ENCODE measurements around the gene LPP. TPM values are rescaled to one million over a fixed set of nuclear protein-coding genes. Genes with fewer than 3 reads are reported as not detected.
"Not testable (repeated sequence)": the region's sequence is repeated elsewhere in the genome, so short reads cannot be mapped to it uniquely, and the experiment has no call there.

The LPP gene
- total and polyA plus RNA-seq, 2 of the 13 experiments (the other 11 are each of a cell fraction or from before 2014, with no cell fraction given) = 19.2 to 29.9 TPM

DNA sequence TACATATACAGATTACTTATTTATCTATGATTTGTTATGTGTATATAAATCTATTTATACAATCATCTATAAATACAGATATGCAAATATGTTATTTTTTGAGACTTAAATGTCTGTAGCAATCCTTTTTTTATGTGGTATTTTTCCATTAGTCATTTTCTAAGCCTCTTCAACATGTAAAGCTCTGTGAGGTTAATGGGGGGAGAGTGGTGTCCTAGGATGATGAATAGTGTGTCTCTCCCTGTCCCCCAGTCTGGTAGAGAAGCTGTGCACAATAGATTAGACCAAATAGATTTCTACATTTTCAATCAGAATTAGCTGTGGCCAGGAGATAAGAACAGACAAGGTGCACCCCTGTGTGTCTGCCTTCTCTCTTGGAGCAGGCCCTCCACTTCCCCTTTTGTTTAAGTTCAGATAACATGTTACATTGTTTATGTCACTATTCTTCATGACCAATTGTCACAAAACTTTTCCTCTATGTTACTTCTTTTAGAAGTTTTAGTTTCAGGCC, 453.9 kb downstream of the LPP start (continued):
- TF ChIP-seq, protein P1, sequence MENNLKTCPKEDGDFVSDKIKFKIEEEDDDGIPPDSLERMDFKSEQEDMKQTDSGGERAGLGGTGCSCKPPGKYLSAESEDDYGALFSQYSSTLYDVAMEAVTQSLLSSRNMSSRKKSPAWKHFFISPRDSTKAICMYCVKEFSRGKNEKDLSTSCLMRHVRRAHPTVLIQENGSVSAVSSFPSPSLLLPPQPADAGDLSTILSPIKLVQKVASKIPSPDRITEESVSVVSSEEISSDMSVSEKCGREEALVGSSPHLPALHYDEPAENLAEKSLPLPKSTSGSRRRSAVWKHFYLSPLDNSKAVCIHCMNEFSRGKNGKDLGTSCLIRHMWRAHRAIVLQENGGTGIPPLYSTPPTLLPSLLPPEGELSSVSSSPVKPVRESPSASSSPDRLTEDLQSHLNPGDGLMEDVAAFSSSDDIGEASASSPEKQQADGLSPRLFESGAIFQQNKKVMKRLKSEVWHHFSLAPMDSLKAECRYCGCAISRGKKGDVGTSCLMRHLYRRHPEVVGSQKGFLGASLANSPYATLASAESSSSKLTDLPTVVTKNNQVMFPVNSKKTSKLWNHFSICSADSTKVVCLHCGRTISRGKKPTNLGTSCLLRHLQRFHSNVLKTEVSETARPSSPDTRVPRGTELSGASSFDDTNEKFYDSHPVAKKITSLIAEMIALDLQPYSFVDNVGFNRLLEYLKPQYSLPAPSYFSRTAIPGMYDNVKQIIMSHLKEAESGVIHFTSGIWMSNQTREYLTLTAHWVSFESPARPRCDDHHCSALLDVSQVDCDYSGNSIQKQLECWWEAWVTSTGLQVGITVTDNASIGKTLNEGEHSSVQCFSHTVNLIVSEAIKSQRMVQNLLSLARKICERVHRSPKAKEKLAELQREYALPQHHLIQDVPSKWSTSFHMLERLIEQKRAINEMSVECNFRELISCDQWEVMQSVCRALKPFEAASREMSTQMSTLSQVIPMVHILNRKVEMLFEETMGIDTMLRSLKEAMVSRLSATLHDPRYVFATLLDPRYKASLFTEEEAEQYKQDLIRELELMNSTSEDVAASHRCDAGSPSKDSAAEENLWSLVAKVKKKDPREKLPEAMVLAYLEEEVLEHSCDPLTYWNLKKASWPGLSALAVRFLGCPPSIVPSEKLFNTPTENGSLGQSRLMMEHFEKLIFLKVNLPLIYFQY (CRISPR knock-in tag; IDR thresholded peaks at IDR 0.05; ENCODE audit: borderline replicate concordance) = no peak
- no peak for TF ChIP-seq MZF1 (CRISPR knock-in tag; IDR thresholded peaks at IDR 0.05; ENCODE audit: borderline replicate concordance)
- TF ChIP-seq CAMTA2 (CRISPR knock-in tag; IDR thresholded peaks at IDR 0.05; ENCODE audit: borderline replicate concordance) = no peak
- TF ChIP-seq U2AF1 (optimal IDR thresholded peaks at IDR 0.05; ENCODE audit: low read depth, low read length) = no peak

DNA sequence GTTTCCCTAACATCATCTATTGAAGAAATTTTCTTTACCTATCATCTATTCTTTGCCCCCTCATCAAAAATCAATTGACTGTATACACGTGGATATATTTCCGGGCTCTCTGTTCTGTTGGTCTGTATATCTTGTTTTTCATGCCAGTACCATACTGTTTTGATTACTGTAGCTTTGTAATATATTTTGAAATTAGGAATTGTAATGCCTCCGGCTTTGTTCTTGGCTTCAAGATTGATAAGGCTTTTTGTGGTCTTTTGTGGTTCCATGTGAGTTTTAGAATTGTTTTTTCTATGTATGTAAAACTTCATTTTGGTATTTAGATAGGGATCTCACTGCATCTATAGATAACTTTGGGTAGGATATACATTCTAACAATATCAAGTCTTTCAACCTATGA, 454.4 kb downstream of the LPP start:
- H3K27ac ChIP-seq (ENCODE audit: extremely low read length, insufficient read depth, low read length) = no peak overlapping the region
- H3K4me2 ChIP-seq (ENCODE audit: low read depth, low read length) = no peak overlapping the region
- no TSS peak for BruUV-seq (replicated peaks)
- no peaks in the 10 kb centered on the region for H3K27me3 ChIP-seq (ENCODE audit: control insufficient read depth in 1 of 2, insufficient read depth in 2 of 2, low read length in 2 of 2)
- no peaks in the 10 kb centered on the region for H3K4me1 ChIP-seq (ENCODE audit: insufficient read depth, low read length)
- peaks cover 11 to 21% of the 10 kb centered on the region in 2 experiments for H3K36me3 ChIP-seq (replicated peaks in 1 of 2; ENCODE audit: control insufficient read depth in 1 of 2, insufficient read depth in 2 of 2, low read length in 2 of 2)
- in situ Hi-C loops (cut with HindIII; ENCODE audit: extremely low pct_ligation_motif_present, low pct_unique_long_range_greater_than_20kb) = no loop called here
- peaks cover 8% of the 10 kb centered on the region for H3K9me3 ChIP-seq (ENCODE audit: low read length)
- no peak overlapping the region for H3K9ac ChIP-seq (ENCODE audit: insufficient read depth, low read depth, low read length)
- no peak for TF ChIP-seq HNRNPL (IDR thresholded peaks at IDR 0.05; ENCODE audit: low read depth, low read length)
- peak; percentile 89; the same call in 1 of the 2 replicates for TF ChIP-seq CHD4 (IDR thresholded peaks at IDR 0.05; ENCODE audit: borderline replicate concordance, low read length)
- intact Hi-C loops (cut with micrococcal nuclease; ENCODE audit: unreplicated experiment) = loop anchor here (10.0 kb wide), 1 partner anchor 346 kb away; no protein-coding TSS in a partner anchor
- WGBS (ENCODE audit: low lambda C conversion rate) = 98% methylated on average over 3 of the region's 3 CpGs
- ChIA-PET CTCF (ENCODE audit: low intra/inter-chr PET ratio, low total read pairs) (no interaction called here), POLR2A (no interaction called here)
- no peaks in the 10 kb centered on the region for H3K79me2 ChIP-seq (ENCODE audit: insufficient read depth, low read length)
- no peak overlapping the region for H2AFZ ChIP-seq (ENCODE audit: low read length)
- no peak for DNase-seq (ENCODE audit: low spot score)
- no peak for ATAC-seq
- FAIRE-seq = no peak
- no peaks in the 10 kb centered on the region for H4K20me1 ChIP-seq (ENCODE audit: insufficient read depth, low read length)
- H3K4me3 ChIP-seq (replicated peaks in 1 of 3; ENCODE audit: insufficient read depth in 1 of 3, low read depth in 2 of 3, low read length in 3 of 3) = no peak overlapping the region

- H3K9me3 ChIP-seq (ENCODE audit: low read length); FAIRE-seq; POLR2A ChIA-PET; H3K4me2 ChIP-seq (ENCODE audit: low read depth, low read length); H3K9ac ChIP-seq (ENCODE audit: insufficient read depth, low read depth, low read length); CTCF ChIA-PET (ENCODE audit: low intra/inter-chr PET ratio, low total read pairs); H3K27ac ChIP-seq (ENCODE audit: extremely low read length, insufficient read depth, low read length); in situ Hi-C loops (cut with HindIII; ENCODE audit: extremely low pct_ligation_motif_present, low pct_unique_long_range_greater_than_20kb); ATAC-seq; H4K20me1 ChIP-seq (ENCODE audit: insufficient read depth, low read length); H3K4me3 ChIP-seq (replicated peaks in 1 of 3; ENCODE audit: insufficient read depth in 1 of 3, low read depth in 2 of 3, low read length in 3 of 3); H3K79me2 ChIP-seq (ENCODE audit: insufficient read depth, low read length); H2AFZ ChIP-seq (ENCODE audit: low read length); DNase-seq (ENCODE audit: low spot score); BruUV-seq (replicated peaks); H3K27me3 ChIP-seq (ENCODE audit: control insufficient read depth in 1 of 2, insufficient read depth in 2 of 2, low read length in 2 of 2): not testable (repeated sequence)
- WGBS (ENCODE audit: low lambda C conversion rate) = 100% methylated on average over 6 of the region's 6 CpGs
- Histone ChIP-seq H3K36me3 (replicated peaks in 1 of 2; ENCODE audit: control insufficient read depth in 1 of 2, insufficient read depth in 2 of 2, low read length in 2 of 2) (peaks cover 12 to 21% of the 10 kb centered on the region in 2 experiments), H3K4me1 (ENCODE audit: insufficient read depth, low read length) (peaks cover 20% of the 10 kb centered on the region)
- intact Hi-C loops (cut with micrococcal nuclease; ENCODE audit: unreplicated experiment) = loop anchor here (10.0 kb wide), 1 partner anchor 111 kb away; no protein-coding TSS in a partner anchor
Observed at GRCh38 chr3:188613721-188614120, 459.8 kb downstream of the LPP start.
